Loucy (cell line): ENCODE data around the gene TSPAN33.

Experiments used
- CTCF ChIP-seq: fragments of 200-600 bp; sonication (generic); conservative IDR thresholded peaks from 2 replicates; pipeline ENCODE4 v1.5.1; 2014; ENCODE audit warnings: mild to moderate bottlenecking, antibody characterized with exemption, low read length
- EZH2phosphoT487 ChIP-seq: fragments of 200-600 bp; IDR thresholded peaks from 2 replicates; pipeline ENCODE4 v1.6.1; 2018; ENCODE audit warnings: antibody characterized with exemption, mild to moderate bottlenecking, moderate library complexity, borderline replicate concordance

- no peak for TF ChIP-seq CTCF
- TF ChIP-seq EZH2phosphoT487: no peak
Measured at GRCh38 chr7:129101746-129102145, 42.8 kb upstream of the TSPAN33 start.
